ENCODE measurements around the gene OVAAL. TPM values are rescaled to one million over a fixed set of nuclear protein-coding genes. Genes with fewer than 3 reads are reported as not detected.

Gene OVAAL
- total RNA-seq, 1 donor from 2014 or later, result not detected

DNA sequence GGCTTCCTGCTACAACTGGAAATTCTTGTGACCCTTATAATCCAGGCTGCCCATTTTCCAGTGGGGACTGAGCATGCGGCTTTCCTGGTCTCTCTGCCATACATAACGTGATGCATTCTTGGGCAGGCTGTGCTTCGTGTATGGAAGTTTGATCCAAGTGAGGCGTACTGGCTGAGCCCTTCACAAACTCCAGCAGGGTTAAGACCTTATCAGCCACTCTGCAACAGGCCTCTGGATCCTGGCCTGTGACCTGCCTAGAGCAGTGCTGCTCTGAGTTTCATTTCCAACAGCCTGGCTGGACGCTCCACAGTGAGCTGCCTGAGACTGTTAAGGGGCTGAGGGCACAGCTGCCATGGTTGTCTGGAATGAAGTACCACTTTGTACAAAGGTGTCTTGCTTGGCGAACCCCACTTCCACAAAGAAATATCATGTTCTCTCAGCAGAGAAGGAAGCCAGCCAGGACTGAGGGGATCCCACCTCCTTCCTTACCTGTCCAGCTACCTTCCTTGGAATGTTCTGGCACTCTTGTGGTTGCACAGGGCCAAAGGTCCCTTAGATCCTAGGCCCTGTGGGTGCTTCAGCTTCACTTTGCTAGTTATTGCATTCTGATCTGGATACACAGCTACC is 44.6 kb downstream of the OVAAL start:
- no peak for DNase-seq (ENCODE audit: low spot score in 2 of 2, unreplicated experiment in 2 of 2)

DNA sequence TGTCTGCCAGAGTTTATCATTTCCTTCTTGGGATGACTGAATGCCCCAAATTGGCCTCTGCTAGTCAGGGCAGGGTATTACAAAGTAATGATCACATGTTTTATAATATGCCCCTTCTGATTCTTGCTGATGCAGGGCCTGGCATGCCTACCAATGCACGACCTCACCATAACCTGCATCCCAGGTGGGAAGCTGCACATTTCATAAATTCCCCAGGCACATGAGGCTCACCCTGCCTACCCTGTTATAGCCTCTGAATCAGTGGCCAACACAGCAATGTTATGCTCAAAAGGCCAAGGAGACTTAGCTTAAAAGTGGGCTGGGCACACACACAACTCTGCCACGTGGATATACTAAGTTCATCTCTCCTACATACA is 45.1 kb downstream of the OVAAL start:
- Mint-ChIP-seq H3K4me1 (no peaks in the 10 kb centered on the region), H3K27ac (no peak overlapping the region), H3K4me3 (no peak overlapping the region), H3K36me3 (no peaks in the 10 kb centered on the region), H3K9me3 (no peaks in the 10 kb centered on the region), H3K27me3 (ENCODE audit: low read depth) (peaks cover 12% of the 10 kb centered on the region)
- TF ChIP-seq, protein P1, sequence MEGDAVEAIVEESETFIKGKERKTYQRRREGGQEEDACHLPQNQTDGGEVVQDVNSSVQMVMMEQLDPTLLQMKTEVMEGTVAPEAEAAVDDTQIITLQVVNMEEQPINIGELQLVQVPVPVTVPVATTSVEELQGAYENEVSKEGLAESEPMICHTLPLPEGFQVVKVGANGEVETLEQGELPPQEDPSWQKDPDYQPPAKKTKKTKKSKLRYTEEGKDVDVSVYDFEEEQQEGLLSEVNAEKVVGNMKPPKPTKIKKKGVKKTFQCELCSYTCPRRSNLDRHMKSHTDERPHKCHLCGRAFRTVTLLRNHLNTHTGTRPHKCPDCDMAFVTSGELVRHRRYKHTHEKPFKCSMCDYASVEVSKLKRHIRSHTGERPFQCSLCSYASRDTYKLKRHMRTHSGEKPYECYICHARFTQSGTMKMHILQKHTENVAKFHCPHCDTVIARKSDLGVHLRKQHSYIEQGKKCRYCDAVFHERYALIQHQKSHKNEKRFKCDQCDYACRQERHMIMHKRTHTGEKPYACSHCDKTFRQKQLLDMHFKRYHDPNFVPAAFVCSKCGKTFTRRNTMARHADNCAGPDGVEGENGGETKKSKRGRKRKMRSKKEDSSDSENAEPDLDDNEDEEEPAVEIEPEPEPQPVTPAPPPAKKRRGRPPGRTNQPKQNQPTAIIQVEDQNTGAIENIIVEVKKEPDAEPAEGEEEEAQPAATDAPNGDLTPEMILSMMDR (IDR thresholded peaks at IDR 0.05; ENCODE audit: unreplicated experiment), result no peak
- no peak for DNase-seq (ENCODE audit: low spot score in 2 of 2, unreplicated experiment in 2 of 2)

More for the DNA sequence above, 44.6 kb downstream of the OVAAL start:
- TF ChIP-seq, protein P1 (IDR thresholded peaks at IDR 0.05; ENCODE audit: unreplicated experiment), result no peak
- H3K9me3 Mint-ChIP-seq, result no peaks in the 10 kb centered on the region
- H3K4me3 Mint-ChIP-seq, result no peak overlapping the region
- peaks cover 4% of the 10 kb centered on the region for H3K4me1 Mint-ChIP-seq
- H3K27ac Mint-ChIP-seq, result no peak overlapping the region
- no peaks in the 10 kb centered on the region for H3K36me3 Mint-ChIP-seq
- peaks cover 12% of the 10 kb centered on the region for H3K27me3 Mint-ChIP-seq (ENCODE audit: low read depth)

DNA sequence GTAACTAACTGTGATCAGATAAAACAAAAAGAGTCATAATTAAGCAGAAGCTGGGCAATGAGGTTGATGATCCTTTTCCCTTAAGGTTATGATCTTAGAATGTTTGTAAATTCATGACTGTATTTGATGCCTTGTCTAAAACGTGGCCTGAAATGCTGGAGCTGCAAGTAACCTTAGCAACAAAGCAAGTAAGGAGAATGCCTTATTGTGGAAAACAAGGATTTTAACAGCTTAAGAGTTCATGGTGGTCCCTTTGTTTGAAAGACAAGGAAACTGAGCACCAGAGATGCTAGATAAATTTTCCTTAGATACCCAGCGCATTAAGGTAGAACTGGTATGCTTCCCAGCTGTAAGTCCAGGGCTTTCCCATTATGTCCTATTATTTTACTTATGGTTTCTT is 47.4 kb downstream of the OVAAL start:
- H3K4me3 Mint-ChIP-seq, result no peak overlapping the region
- TF ChIP-seq, protein P1 (IDR thresholded peaks at IDR 0.05; ENCODE audit: unreplicated experiment), result no peak
- H3K9me3 Mint-ChIP-seq, result no peaks in the 10 kb centered on the region
- no peak overlapping the region for H3K27ac Mint-ChIP-seq
- no peaks in the 10 kb centered on the region for H3K36me3 Mint-ChIP-seq
- H3K4me1 Mint-ChIP-seq, result peaks cover 15% of the 10 kb centered on the region
- no peak for DNase-seq (ENCODE audit: low spot score in 2 of 2, unreplicated experiment in 2 of 2)
- H3K27me3 Mint-ChIP-seq (ENCODE audit: low read depth), result peaks cover 9% of the 10 kb centered on the region

DNA sequence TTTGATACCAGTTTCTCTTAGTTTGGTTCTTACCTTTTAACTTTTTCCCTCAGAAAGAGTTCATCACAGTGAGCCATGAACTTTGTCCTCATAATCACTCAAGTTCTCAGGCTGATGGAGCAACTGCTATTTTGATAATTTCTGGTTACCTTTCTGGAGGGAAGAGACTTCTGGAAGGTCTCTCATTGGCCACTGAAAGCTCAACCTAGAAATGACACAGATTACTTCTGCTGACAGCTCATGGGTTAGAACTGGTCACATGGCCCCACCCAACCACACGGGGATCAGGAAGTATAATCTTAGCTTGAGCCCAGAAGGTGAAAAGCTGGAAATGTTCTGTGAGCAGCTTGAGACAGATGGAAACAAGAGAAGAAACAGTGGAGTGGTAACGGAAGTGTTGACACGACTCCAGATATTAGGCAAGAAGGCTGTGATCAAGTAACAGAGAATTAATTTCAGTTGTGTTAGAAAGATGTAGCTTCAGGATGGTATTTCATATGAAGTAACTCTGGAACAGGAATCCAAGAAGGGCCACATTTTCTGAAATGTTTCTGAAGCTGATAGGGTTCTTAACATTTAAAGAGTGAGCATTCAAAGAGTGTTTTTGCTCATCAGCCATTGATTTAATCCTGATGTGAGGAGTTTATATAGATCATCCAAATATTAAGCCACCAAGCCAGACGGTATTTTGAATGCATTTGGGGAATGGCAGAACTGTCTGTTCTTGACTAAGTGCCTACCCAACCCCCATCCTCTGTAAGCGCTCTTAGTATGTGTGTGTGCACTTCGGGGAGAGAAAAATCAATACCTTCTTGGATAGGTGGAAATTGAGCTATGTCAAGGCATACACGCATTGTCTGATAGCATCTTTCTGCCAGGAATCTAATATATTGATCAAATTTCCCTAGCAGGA is 51.1 kb downstream of the OVAAL start:
- Mint-ChIP-seq H3K27me3 (ENCODE audit: low read depth) (no peaks in the 10 kb centered on the region), H3K4me1 (peaks cover 29% of the 10 kb centered on the region), H3K27ac (no peak overlapping the region), H3K4me3 (no peak overlapping the region), H3K36me3 (no peaks in the 10 kb centered on the region), H3K9me3 (no peaks in the 10 kb centered on the region)
- TF ChIP-seq, protein P1 (IDR thresholded peaks at IDR 0.05; ENCODE audit: unreplicated experiment), result no peak
- no peak for DNase-seq (ENCODE audit: low spot score in 2 of 2, unreplicated experiment in 2 of 2)

DNA sequence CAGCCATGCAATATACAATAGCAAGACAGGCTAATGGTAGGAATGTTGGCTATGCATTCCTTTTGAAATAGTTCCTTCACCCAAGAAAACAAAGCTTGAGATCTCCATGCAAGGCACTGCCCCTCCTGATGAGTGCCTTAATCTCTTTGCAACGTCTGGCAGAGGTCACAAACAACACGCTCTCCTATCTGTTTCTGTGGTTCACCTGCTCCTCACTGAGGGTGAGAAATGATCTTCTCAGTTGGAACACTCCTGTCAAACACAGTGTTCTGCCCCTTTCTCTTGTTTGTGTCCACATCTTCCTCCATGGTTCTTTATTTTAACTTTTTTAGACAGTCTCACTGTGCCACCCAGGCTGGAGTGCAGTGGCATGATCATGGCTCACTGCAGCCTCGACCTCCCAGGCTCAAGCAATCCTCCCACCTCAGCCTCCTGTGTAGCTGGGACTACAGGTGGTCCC is 51.8 kb downstream of the OVAAL start:
- no peaks in the 10 kb centered on the region for H3K9me3 Mint-ChIP-seq
- no peak overlapping the region for H3K4me3 Mint-ChIP-seq
- no peaks in the 10 kb centered on the region for H3K36me3 Mint-ChIP-seq
- TF ChIP-seq, protein P1 (IDR thresholded peaks at IDR 0.05; ENCODE audit: unreplicated experiment), result no peak
- no peaks in the 10 kb centered on the region for H3K27me3 Mint-ChIP-seq (ENCODE audit: low read depth)
- peaks cover 29% of the 10 kb centered on the region for H3K4me1 Mint-ChIP-seq
- DNase-seq (ENCODE audit: low spot score in 2 of 2, unreplicated experiment in 2 of 2), result no peak
- no peak overlapping the region for H3K27ac Mint-ChIP-seq
